HG02943 (cell line): ENCODE data around the gene ZNF277.

Source experiments
- ATAC-seq: cut with Tn5 transposase; IDR thresholded peaks from one replicate; pipeline ENCODE4 v1.9.1; 2021; ENCODE audit warnings: mild to moderate bottlenecking, low read depth, moderate library complexity; ENCODE audit not compliant: unreplicated experiment

The ZNF277 gene

DNA sequence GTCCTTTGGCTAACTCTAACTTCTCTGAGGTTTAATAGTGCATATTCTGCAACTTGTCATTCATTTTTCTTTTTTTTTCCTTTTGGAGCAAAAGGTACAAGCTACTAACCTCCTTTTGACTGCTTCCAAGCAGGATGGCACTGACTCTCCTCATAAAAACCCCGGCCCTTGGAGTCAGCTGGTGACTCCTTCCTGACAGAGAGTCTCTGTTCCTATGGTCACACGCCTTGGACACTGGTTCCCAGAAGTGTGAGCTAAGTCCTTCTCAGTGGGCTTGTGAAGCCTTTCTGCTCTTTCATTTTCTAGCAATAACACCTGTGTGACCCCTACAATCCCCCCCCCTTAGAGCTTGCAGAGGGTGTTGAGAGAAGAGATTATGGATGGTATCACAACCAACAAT lies 22.0 kb upstream of the ZNF277 start:
- no peak for ATAC-seq

DNA sequence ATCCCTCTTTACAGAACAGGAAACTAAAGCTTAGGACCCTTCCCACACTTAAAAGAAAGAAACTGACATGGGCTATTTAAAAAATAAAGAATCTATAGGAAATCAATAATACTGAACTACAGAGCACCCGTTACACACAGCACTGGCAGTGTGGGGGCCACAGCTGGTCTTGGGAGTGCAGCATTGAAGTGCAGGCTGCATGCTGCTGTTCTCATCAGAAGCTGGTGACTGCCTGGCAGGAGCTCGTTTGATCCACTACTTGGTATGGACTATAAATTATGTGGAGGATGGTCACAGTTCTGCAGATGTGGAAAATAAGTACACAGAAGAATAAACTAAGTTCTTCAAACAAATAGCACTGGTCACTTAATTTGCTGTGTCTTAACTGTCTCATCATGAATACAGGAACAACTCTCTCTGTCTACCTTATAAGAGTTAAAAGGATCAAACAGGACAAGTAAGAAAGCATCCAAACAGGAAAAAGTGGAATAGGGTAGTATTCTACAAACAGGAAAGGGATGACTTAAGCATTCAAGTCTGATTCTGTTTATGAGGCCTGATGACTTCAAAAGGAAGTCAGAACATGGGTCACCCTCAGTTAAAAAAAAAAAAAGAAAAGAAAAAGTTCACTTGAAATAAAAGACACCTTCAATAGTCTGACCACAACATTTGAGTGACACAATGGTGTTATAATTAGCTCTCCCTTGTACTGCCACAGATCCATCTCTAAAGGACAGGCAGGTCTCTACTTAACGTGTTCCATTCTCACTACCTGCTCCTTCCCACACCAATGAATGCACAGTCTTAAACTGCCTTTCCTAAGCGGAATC lies 21.3 kb upstream of the ZNF277 start:
- ATAC-seq = no peak

DNA sequence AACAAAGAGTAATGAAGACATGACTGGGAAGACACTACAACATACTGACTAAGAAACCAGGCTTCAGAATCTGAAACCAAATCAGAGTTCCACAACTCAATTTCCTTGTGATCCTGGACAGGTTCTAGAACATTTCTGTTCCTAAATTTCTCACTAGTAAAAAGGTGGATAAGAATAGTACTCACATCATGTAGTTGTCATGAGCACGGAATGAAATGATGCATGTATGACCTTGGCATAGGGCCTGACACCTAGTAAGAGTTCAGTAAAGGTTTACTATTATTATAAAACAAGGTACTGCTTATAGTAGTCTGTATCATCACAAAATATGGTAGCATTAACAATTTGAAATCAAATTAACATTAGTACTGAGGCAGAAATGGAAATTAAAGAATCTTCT lies 20.2 kb upstream of the ZNF277 start:
- ATAC-seq = no peak

DNA sequence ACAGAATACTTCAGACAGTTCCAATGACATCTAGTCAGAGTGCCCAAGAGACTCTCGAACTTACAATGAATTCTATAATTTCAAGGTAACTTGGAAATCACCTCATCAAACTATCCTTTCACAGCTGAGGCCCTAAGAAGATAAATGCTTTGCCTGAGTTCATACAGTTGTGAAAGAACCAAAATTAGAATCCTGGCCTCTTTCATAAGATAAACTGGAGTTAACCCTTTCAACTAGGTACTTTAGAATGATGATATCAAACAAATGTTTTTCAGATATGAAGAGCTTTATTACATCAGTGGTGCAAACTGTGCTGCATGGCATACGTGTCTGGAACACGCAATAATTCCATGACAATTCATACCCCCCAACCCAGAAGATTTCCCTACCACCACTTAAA lies 18.2 kb upstream of the ZNF277 start:
- no peak for ATAC-seq

DNA sequence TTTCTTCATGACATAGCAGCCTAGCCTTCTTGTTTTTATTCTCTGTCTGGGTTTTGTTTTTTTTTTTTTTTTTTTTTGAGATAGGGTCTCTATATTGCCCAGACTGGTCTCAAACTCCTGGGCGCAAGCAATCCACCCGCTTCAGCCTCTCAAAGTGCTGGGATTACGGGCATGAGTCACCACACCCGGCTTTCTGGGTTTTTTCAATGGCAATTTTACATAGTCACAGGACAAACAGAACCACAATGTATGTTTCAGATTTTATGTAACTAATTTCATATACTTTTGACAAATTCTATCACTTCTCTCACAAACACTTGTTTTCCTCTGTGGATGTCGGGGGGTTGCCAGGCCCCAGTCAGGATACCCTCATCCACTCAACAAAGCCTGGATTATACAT lies 16.8 kb upstream of the ZNF277 start:
- no peak for ATAC-seq

DNA sequence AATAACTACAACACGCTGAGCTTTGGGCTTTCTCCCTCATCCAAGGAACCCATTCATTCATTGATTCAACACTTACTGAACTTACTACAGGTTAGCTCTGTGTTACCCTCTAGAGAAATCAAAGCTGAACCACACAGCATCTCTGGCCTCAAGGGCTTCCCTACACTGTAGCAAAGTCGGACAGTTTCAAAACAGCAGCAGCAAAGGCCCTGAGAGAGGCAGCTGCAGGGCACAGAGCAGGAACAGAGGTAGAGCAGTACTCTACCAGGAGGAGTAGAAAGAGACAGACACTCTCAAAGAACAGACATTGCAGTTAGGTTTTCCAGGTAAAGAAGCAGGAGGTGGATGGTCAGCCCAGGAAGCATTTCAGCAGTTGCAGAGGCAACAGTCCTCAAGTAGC lies 16.4 kb upstream of the ZNF277 start:
- no peak for ATAC-seq

DNA sequence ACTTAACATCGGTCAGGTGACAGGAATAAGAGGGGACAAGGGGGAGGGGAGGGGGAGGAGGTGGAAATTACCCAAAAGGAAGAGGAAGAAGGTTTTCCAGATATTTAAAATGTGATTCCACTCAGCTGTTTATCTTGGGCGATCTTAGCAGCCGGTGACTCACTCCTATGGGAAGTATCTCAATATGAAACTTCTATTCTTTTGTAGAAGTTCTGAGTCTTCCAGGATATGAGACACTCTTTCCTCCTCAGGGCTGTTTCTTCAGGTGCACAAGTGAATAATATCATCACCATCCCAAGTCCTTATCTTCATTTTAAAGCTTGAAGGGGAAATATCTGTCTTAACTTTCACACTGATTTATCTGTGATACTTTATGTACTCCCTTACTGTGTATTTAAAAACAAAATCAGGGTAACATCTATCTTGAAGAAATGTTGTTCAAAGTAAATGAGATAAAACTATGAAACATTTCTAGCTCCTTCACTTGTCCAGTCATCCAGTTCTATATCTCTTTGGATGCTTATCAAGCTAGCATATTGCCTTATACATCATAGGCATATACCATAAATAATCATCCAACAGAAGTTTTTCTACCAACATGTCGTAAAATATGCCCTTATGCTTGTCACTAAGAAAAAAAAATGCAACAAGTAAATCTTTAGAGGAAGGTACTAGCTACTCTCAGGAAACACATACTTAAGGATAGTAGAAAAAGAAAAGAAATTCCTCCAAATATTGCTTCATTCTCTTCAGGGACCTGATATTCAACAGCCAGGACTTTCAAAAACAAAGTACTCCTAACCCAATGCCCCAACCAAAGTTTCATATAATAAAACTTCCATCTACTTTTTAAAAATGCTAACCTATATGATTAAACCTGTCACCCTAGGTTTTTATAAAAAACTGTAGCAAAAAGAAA lies 14.0 kb upstream of the ZNF277 start:
- no peak for ATAC-seq

DNA sequence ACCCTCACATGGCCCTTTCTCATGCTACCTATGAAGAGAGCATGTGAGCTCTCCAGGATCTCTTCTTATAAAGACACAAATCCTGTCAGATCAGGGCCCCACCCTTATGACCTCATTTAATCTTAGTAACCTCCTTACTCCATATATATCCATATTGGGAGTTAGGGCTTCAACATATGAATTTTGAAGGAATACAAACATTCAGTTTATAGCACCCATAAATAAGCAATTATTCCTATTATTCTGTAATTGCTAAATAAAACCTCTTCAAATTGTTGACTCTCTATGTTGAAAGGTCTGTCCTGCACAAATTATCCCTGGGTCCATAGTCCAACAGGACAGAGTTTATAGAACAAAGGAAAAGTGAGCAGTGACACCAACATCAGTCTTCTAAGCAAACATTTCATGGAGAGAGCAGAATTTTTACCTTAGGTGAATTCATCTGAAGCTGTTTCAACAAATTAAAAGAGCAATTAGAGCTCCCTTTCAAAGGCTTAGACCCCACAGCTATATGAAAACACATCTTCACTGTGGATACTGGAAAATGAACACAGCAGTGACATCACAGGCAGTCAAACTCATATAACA lies 12.5 kb upstream of the ZNF277 start:
- no peak for ATAC-seq

DNA sequence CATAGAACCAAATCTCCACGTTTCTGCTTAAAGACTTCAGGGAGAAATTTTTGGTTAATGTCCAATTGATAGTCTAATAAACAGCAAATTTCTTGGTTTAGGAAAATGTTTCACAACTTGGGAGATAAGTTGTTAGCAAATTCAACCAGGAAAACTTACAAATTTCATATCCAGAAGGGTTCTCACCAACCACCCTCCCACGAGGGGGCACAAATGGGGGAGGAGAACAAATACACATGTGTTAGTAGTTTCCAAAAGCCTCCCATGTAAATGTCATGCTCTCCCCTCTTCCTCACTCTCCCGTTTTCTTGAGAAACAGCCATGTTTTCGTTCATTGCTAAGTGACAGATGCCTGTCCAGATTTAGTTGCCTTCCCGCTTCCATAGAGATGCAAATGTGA lies 10.8 kb upstream of the ZNF277 start:
- no peak for ATAC-seq

DNA sequence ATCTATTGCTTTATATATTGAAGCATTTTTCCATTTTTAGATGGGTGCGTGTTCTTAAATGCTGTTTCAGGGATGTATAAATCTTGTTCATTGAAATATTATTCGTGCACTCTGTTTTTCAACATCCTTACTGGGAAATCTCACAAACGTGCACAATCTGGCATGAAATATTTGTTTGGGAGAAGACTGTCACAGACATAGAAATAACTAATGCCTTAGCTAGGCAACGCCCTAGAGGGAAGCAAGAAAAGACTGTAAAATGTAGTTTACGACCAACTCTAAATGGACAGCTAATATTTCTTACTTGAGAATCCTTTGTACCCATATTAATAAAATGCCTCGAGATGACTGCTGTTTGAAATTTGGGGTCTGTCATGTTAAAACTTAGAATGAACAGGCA lies 9.2 kb upstream of the ZNF277 start:
- ATAC-seq = no peak

DNA sequence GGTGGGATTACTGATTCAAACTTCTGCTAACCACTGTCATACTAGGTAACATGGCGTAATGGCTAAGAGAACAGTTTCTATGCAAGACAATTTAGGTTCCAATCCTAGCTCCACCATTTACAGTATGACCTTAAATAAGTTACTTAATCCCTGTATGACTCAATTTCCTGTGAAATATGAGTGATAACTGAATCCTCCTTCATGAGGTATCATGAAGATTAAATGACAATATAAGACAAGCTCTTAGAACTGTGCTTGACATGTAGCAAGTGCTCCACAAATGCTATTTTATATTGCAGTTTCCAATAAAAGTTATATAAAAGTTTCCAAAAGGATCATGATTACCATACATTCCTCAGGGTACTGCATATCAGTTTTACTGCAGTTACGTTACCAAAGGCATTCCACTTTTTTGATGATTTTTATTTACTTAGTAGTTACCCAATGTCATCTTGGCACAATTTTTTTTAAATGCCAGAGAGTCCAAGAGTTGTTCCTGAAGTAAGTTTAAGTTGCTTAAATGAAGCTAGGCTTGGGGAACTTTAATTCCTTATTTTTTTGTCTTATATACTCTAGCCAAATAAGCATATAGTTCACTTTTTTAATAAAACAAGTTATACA lies 7.3 kb upstream of the ZNF277 start:
- no peak for ATAC-seq

DNA sequence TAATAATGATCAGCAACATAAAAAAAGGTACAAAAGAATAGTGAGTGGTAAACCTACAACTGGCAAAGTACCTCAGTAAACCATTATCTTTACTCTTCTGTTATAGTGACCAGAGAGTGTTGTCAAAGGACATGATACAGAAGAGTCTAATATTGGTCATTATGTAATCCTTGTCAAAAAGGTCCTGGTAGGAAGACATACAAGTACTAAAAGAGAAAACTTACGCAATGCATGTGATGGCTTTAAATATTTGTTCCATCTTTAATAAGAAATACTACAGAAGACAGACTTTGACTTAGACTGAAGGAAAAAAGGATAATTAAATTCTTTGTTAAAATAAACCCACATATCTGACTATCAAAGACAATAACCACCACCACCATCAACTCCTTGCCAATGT lies 6.8 kb upstream of the ZNF277 start:
- ATAC-seq = no peak

DNA sequence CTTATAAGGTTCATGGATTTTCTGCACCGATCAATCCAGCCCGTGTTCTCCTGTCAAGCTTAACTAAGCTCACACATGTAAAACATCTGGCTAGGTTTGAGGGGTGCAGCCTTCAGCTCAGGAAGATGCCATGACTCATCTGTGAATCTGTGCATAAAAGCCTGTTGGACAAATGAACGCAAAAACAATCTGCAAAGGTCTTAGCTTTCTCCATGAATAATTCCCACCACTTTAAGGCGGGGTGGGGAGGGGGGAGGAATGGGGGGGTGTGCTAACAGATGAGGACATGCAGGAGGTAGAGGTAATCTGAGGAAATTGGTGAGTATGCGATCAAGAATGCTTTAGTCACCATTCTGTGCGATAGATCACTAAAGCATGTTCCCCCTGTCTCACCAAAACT lies 5.1 kb upstream of the ZNF277 start:
- no peak for ATAC-seq

DNA sequence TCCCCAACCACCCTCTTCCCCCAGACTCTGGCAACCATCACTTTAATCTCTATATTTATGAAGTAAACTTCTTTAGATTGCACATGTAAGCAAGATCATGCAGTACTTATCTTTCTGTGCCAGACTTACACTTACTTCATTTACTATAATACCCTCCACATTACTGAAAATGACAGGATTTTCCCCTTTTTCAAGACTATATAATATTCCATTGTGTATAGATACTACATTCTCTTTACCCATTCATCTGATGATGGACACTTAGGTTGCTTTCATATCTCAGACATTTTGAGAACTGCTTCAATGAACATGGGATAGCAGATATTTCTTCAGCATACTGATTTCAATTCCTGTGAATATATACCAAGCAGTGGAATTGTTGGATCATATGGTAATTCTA lies 4.7 kb upstream of the ZNF277 start:
- ATAC-seq = no peak

DNA sequence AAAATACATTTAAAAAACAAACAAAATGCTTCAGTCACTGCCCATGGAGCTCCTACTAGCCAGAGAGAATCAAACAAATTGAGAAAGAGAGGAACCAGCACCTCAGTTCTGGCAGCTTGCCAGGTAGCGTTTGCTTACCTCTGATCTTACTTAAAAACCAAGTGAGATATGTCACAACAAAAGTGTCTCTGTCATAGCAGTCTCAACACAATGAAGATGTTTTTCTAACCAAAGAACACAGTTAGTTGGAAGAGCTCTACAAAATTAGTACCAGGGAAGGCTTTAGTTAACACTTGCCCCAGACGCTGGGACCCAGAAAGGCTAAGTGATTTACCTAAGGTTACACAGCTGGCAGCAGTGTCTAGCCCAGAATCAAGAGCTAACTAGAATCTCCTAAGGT lies 3.7 kb upstream of the ZNF277 start:
- ATAC-seq = no peak

DNA sequence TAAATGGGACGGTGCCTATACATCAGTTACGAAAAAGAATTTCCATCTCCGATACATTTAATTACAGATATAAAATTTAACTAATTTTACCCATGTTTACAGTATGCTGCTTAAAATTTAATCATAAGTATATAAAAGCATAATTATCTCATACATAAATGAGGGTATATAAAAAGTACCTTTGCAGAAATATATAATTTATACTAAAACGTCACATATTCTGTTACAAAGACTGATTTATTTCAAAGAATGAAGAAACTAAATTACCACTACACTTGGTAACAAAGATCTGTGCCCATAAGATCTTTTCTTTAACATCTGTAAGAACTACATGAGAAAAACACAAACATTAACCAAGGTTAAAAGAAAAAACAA lies 3.1 kb upstream of the ZNF277 start:
- ATAC-seq = no peak

DNA sequence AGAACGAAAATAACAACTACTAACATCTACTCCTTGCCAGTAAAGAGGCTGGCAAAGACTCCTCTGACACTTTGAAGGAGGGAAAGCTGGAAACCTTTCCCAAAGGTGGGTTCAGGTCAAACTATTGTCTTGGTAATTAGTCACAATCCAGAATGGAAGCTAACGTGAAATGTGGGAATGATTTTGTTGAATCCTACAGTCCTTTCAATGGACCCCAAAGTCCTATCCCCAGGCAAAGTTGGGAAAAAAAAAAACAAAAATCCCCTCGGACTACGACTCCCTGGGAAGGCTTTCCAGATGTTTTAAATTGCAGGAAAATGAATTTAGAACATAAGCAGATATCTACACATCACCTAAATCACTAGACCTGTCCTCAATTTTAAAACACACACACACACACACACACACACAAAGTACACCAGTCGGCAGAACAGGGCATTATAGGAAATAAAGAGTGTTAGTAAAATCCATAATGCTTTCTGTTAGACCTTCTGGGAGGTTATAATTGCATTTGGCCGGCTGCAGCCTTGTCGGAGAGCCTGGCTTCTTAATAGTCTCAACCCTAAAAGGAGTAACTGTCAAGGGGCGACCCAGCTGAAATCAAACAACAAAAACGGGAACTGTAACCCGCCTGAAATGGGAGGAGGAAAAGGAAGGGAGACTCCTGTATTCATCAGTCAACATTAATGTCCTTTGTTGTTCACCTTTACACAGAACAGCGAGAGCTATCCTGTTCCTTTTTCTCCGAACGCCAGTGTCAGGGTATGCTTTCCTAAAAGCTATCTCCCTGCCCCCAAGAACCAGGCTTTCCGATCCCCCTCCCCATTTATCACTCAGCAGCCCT lies 1.8 kb upstream of the ZNF277 start:
- no peak for ATAC-seq

DNA sequence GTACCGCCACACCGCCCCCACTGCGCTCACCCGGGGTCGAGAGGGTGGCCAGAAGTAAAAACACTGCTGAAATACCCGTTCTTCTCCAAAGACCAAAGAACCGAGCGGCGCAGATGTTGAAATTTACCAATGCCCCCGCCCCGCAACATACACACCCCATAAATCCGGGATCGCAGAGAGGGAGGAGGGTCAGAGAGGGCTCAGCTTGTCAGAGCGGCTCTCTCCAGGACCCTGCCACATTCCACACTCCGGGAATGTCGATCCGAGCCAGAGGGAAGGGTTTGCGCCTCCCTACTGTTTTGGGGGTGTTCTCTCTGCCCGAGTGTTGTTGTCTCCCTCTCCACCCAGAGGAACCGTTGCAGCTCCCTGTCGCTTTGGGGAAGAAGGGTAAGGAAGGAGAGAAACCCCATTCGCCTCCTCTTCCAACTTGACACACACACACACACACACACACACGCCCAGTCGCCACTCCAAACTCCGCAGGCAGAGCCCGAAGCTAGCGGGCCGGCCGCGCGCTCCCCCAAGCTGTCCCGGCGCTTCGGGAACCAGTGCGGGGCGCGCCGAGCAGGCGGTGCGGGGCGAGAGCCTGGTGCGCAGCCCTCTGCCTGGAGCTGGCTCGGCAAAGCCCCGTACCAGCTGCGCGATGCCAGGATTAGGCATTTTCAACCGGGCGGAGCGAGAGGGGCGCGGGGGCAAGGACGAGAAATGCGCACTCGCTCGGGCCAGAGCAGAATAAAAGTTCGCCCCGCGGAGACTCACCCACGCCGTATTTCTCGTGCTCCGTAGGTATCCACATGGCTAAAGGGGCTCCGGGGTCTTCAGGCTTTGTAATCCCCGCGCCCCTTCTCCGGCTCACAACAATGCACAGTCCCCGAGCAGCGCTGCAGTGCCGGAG lies 905 bp upstream of the ZNF277 start:
- ATAC-seq = no peak

DNA sequence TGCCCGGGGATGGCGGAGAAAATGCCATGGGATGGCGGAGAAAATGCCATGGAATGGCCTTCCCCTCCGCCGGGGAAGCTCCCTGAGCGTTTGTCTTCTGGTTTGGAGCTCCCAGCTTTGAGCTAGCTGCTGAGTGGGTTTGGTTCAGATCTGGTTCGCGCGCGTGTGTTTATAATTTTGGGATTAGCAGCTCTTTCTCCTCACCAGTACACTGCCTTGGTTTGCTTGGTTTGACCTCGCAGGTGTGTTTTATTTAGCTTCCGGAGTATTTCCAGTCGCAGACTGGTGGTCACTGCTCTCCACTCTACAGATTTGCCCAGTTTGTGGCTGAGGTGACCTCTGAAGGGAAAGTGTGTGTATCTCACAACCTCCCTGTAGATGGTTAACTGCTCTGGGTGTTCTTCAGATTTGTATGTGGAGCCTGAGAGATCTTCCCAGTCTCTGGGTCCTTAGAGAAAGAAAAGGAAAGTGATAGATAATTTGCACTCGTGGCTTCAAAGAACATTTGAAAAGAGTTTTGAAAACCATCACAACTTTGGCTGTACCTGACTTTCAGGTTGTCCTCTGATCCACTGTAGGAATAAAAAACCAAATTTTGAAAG lies 597 bp downstream of the ZNF277 start:
- ATAC-seq = no peak
